Esophagus mucosa (tissue), 1 donor: ENCODE results near the gene SMC5. TPM values are rescaled to one million over a fixed set of nuclear protein-coding genes. Genes with fewer than 3 reads are reported as not detected.
"Not testable (repeated sequence)": the region's sequence is repeated elsewhere in the genome, so short reads cannot be mapped to it uniquely, and the experiment has no call there.

ENCODE experiments used
- ATAC-seq: fragments of 200-7000 bp; cut with Tn5 transposase; one replicate; pipeline ENCODE4 v1.9.1; 2020
- total RNA-seq: library from RNA; stranded (reverse); gene quantifications from one replicate; pipeline ENCODE4 v1.2.4, GENCODE V29; 2023
- donor health status: DM: yes; HTN: yes; CAD: no.

The SMC5 gene
- total RNA-seq, 1 donor from 2014 or later: 13.3 TPM

- no peak for ATAC-seq
Observed at GRCh38 chr9:70278305-70278704, 19.5 kb downstream of the SMC5 start.

- ATAC-seq: no peak
Observed at GRCh38 chr9:70283848-70284247, 25.1 kb downstream of the SMC5 start.

DNA sequence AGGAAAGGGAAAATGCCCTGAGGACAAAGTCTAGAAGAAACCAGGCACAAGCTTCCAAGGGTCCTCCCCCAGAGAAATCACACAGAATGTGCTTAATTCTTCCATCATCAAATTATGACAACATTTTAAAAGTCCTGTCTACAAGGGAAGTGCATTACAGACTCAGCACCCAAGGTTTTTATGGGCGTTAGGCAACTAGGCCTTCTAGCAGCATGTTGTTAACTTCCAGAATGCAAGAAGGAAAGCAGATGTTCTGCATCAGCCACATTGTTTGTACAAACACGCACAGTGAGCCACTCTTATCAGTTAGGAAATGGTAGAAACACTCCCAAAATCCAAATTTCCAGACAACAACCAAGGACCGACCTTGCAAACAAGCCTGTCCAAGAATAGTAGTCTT is 26.5 kb downstream of the SMC5 start:
- no peak for ATAC-seq

GRCh38 chr9:70285981-70286598 is 27.3 kb downstream of the SMC5 start:
- no peak for ATAC-seq

- ATAC-seq: no peak
Observed at GRCh38 chr9:70290626-70291025, 31.8 kb downstream of the SMC5 start.

- ATAC-seq: no peak
Observed at GRCh38 chr9:70291446-70291845, 32.7 kb downstream of the SMC5 start.

- ATAC-seq: no peak
Observed at GRCh38 chr9:70292253-70292652, 33.5 kb downstream of the SMC5 start.

GRCh38 chr9:70293214-70293613 is 34.4 kb downstream of the SMC5 start:
- ATAC-seq: no peak

- no peak for ATAC-seq
Observed at GRCh38 chr9:70297141-70297540, 38.4 kb downstream of the SMC5 start.

DNA sequence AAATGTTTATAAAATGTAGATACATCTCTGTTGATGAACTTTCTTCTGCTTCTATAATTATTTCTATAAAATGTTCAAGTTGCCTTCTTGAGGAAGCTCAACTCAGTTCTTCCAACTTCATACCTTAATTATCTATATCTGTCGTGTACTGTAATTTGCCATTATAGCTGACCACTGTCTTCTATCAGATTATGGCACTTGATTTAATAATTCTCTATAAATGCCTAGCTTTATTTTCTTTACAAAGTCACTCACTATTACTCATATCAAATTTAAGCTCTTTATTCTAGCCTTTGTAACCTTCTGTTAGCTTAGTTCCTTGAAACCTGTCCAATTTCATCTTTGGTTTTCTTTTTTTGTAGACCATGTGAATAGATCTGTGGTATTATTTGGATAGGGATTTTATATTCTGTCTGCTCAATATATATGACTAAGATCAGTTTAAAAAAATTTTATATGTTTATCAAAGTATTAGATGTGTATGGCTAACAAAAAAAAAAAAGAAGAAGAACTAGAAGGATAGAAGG is 39.5 kb downstream of the SMC5 start:
- ATAC-seq: no peak

DNA sequence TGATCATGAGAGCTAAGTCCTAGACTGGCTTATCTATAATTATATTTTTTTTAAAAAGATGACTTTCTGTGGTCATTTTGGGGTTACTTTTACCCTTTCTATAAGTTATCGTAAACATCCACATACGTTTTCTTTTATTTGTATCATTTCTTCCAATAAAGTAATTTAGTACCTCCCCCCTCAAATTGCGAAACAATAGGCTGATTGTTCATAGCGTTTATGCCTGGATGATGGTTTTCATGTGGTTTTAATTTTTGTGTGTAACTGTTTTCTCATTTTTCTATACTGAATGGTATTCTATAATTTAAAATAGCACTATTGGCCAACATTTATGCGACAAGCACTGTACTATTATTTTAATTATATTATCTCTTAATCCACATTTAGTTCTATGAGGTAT is 44.5 kb downstream of the SMC5 start:
- no peak for ATAC-seq

DNA sequence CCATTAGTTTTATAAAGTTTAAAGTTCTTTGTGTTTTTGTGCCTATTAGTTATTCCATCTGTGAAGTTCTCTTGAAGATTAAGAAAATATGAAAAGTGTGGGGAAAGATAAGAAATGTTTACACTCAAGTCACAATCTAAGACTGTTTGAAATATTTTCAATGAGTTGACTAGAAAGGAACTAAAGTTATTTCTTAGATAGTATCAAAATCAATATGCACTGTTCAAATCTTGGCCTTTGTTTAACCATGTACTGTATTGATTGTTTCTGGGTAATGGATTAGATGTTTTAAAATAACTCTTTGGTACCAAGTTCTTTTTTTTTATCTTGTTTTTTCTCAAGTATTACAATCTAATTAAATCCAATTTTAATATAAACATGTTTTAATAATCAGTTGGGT is 46.0 kb downstream of the SMC5 start:
- ATAC-seq: no peak

- no peak for ATAC-seq
Observed at GRCh38 chr9:70315389-70315788, 56.6 kb downstream of the SMC5 start.

DNA sequence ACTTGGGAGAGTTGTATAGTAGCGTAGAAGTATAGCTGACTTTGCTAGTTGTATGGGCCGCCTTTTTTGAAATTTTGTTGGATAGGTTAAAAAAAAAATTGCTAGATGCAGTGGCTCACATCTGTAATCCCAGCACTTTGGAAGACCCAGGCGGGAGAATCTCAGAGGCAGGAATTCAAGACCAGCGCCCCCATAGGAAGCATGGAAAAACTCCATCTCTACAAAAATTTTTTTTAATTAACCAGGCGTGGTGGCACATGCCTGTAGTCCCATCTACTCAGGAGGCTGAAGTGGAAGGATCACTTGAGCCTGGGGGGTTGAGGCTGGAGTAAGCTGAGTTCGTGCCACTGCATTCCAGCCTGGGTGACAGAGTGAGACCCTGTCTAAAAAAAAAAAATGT is 59.2 kb downstream of the SMC5 start:
- no peak for ATAC-seq

- ATAC-seq: no peak
Observed at GRCh38 chr9:70322096-70322495, 63.3 kb downstream of the SMC5 start.

GRCh38 chr9:70324963-70325362 is 66.2 kb downstream of the SMC5 start:
- no peak for ATAC-seq

GRCh38 chr9:70328625-70329024 is 69.8 kb downstream of the SMC5 start:
- ATAC-seq: not testable (repeated sequence)

DNA sequence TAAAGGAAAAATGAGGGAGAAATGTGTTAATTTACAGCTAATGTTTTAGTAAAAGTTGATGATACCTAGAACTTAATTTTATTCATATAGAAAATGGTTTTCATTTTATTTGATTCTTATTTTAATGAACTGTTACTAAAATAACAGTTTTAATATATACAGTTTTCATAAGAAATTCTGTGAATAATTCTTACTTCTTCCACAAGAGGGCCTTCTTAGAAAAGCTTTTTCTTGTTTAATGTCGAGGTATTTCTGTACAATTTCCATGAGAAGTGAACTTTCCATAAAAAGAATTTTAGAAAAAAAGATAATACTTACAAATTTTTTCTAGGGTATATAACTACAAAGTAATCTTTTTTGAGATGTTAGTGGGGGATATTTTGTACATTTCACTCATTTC is 81.8 kb downstream of the SMC5 start:
- no peak for ATAC-seq

- ATAC-seq: no peak
Observed at GRCh38 chr9:70347046-70347445, 88.3 kb downstream of the SMC5 start.

GRCh38 chr9:70352356-70352755 is 93.6 kb downstream of the SMC5 start:
- no peak for ATAC-seq

- no peak for ATAC-seq
Observed at GRCh38 chr9:70352802-70353201, 94.0 kb downstream of the SMC5 start.

- no peak for ATAC-seq
Observed at GRCh38 chr9:70355801-70356200, 97.0 kb downstream of the SMC5 start.

GRCh38 chr9:70362952-70363351 is 104.2 kb downstream of the SMC5 start:
- peak; percentile 48 for ATAC-seq

DNA sequence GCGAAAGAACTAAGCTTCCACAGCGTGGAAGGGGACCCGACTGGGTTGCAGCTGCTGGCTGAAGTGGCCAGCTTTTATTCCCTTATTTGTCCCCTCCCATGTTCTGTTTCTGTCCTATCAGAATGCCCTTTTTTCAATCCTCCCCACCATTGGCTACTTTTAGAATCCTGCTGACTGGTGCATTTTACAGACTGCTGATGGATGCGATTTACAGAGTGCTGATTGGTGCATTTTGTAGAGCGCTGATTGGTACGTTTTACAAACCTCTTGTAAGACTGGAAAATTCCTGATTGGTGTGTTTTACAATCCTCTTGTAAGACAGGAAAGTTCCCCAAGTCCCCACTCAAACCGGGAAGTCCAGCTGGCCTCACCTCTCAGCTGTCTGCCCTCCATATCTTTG is 105.0 kb downstream of the SMC5 start:
- ATAC-seq: no peak

GRCh38 chr9:70367305-70367930 is 108.6 kb downstream of the SMC5 start:
- ATAC-seq: no peak
